ENCODE results near the gene COL6A1.
"Not testable (repeated sequence)": the region's sequence is repeated elsewhere in the genome, so short reads cannot be mapped to it uniquely, and the experiment has no call there.

Gene COL6A1

DNA sequence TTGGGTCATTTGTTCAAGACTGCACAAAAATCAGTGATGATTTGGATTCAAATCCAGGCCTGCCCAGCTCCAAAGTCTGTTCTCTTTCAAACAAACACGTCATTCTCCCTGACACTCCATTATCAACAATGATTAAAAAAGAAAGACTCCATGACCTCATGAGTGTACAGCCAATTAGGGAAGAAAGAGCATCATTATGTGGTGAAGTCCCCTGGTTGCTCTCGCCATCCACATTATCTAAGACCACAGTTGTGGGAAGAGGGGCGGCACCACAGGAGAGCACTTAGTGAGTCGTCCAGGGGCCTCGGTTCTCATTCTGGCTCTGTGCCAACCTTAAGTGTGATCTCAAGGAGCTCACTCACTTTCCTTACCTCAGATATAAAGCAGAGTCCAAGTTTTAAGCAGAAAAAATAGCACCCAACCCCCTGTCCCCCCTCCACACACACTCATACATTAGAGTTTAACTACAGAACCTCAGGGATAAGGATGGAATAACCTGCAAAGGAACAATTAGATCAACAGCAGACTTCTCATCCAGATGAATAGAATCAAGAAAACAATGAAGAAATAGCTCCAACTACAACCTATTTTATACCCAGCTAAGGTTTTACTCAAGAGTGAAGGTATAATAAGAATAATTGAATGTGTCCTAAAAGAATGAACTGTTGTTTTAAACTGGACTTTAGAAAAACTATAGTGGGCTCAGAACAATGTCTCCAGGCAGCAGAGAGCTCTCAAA, 47.8 kb downstream of the COL6A1 start:
- DNase-seq: no peak

DNA sequence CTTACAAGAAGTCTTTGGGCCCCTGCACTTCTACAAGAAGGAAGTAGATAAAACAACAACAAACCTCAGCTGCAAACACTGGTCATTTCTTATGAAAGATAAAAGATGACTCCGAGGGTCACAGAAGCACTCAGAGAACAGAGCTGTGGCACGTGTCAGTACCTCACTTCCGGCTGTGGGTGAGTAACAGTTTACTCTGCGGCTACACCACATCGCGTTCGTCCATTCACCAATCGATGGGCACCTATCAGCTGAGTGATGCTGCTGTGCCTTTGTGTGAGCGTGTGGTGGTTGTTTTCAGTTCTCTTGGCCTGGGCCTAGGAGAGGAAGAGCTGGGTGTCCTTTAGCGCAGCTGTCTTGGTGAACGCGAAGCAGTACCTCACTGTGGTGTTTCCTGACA, 49.9 kb downstream of the COL6A1 start:
- no peak for DNase-seq

DNA sequence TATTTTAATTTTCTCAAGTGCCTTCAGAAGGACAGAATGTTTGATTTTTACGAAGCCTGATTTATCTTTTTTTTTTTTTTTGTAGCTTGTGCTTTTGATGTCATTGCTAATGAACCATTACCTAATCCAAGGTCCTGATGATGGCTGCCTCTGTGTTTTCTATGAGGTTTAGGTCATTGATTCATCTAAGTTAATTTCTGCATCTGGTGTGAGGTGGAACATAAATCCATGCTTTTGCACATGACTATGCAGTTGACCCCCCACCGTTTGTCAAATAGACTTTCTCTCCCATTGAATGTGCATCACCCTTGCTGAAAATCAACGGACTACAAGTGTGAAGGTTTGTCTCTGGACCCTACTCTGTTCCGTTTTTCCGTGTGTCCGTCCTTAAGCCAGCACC, 50.5 kb downstream of the COL6A1 start:
- DNase-seq: no peak

DNA sequence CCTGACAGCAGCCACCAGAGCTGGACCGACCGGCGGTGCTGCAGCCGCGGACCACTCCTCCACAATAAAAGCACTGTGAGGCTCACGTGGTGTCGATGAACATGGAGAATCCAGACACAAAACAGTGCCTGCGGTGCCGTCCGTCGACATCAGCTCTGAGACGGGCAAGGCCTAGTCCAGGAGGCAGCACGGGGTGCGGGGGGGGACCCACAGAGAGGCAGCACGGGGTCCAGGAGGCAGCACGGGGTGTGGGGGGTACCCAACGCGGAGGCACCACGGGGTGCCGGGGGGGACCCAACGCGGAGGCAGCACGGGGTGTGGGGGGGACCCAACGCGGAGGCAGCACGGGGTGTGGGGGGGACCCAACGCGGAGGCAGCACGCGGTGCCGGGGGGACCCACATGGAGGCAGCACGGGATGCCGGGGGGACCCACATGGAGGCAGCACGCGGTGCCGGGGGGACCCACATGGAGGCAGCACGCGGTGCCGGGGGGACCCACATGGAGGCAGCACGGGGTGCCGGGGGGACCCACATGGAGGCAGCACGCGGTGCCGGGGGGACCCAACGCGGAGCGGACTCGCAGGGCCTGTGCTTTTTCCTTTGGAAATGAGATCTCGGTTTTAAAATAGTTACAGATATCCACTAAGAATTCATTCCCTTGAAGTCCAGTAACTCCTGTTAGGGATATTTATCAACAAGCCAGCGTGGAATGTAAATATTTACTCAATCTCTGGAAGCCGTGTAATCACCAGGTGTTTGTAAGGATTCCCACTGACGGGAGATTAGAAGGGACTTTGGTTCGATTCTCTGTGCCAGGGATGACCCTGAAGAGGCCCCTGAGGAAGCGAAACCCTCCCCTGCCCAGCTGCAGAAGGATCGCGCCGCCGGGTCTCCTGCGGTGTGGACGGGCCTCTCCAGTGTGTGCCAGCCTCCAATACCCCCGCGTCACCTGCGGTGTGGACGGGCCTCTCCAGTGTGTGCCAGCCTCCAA, 52.1 kb downstream of the COL6A1 start:
- DNase-seq: no peak

DNA sequence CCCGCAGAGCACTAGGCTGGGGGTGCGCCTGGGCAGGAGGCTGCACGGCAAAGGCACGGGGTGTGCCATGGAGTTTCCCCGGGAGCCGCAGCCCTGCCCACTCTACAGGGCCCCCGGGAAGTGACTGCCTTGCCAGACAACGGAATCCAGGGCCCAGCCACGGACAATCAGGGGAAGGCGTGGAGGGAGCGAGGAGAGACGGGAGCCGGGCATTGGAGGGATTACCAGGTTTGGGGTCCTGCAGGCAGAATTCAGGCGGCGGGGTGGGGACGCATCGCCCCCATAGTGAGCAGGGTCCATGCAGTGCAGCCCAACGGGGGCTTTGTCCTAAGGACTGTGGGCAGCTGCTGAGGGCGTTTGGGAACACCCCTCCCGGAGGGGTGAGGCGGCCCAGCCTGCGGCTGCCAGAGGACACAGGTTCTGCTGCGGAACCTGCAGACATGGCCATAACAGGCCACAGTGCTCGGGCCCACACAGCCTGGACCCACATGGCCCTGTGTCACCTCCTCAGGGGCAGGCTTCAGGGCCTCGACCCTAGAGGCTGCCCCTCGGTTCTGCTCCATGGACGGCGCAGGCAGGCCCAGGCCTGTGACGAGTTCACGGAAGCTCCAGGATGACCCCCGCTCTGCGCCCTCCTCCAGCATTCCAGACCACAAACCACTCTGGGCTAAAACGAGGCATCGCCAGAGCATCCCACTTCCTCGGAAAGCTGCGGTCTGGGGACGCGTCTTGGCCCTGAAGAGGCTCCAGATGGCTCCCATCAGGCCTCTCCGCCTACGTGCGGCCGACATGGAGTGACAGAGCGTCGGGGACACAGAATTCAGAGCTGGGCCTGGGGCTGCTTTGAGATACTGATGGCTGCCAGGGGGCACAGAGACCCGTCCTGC, 54.5 kb downstream of the COL6A1 start:
- DNase-seq: peak; percentile 9

DNA sequence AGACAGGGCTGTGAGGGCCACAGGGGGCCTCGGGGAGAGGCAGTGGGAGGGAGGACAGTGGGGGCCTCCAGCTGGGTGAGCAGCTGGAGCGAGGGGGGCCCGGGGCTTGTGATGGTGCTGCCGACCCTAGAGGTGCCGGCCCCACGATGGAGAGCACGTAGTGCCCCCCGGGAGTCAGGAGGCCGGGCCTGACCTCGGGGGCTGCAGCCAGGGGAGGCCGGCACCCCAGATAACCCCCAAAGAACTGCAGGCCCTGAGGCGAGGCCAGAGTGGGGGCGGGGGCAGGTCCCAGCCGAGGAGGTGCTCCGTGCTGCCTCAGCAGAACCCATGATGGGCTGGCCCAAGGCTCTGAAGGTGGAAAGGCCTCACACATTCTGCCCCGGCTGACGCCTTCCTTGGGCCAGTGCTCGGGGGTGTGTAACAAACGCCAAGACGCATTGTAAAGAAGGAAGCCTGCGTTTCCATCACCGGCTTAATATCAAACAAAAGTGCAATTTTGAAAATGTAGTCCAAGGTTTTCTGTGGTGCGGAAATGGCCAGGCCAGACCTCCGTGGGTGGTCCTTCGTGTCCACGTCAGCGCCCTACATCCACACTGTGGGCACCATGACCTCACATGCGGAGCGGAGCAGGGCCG, 55.2 kb downstream of the COL6A1 start:
- no peak for DNase-seq

DNA sequence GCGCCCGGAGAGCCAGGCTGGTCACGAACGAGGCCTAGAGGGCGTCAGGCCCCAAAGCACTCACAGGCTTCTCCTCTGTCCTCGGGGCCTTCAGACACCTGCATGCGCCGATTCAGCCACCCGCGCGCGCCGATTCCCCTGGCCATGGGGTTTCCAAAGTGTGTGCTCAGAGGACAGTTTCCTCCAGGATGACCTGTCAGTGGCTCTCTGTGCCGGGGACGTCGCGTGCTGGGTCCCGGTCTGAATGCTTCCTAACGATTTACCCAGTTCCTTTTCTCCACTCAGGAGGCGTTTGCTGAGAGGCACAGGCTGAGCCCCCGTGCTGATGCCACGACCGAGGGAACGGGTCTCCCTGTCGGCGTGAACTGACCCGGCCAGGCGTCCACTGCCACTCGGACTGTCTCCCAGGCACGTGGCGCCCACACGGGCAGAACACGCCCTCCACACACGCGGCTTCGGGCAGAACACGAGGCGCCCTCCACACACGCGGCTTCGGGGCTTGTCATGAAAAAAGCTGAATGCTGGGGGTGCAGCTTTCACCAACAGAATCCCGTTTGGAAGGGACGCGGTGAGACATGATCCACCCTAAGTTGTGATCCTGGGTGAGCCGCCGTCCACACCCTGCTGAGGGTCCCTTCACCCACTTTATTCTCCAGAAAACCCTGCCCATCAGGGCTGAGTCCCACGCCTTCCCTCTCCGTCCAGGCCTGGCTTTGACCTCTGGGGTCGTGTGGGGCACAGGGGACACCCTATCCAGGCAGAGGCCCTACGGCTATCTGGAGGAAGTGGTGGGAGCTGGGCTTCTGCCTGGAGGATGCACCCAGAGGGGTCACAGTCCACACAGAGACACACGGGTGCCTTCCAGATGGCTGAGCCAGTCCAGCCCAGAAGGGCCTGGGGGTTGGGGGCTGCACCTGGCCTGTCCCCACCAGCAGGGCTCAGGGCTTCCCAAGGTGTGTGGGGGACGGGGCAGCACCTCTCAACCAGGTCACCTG, 56.1 kb downstream of the COL6A1 start:
- DNase-seq: no peak

DNA sequence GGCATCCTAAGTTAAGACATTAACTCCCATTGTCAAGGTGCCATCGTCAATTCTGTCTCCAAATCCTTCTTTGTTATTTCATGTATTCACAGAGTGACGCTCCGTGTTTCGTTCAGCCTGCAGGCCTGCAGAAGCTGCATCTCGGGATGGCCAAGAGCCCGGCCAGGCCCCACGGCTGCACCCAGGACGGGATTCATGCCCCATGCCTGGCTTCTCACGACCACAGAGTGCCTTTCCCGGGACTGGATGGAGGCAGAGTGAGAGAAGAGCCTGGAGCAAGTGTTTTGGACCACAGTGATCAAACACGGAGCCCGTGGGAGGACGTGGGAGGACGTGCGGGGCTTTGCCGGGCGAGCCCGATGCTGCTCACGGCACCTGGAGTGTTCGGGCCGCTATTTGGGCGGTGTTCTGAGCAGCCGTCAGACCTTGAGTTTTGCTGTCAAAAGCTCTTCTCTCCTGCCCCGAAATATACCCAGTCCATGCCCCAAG, 56.8 kb downstream of the COL6A1 start:
- DNase-seq: no peak

DNA sequence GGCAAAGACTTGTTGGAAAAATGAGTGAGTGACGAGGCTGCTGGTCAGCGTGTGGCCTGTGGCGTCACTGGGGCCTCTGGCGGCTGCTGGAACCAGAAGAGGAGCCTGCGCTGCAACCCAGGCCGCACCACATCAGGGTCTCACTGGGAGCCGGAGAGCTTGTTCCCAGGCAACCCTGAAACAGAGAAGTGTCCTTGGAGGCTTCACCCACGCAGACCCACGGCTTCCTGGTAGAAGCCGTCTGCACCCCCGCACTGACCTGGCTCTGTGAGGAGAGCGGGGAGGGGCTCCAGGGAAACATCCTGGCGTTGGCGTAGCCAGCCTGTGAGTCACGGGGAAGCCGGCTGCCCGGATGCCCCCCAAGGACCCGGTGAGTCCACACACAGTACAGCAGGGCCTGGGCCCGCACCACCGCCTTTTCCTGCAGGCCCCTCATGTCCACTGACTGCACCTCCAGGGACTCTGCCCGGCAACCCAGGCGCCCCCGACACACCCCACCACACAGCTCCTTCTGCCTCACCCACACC, 57.4 kb downstream of the COL6A1 start:
- no peak for DNase-seq

DNA sequence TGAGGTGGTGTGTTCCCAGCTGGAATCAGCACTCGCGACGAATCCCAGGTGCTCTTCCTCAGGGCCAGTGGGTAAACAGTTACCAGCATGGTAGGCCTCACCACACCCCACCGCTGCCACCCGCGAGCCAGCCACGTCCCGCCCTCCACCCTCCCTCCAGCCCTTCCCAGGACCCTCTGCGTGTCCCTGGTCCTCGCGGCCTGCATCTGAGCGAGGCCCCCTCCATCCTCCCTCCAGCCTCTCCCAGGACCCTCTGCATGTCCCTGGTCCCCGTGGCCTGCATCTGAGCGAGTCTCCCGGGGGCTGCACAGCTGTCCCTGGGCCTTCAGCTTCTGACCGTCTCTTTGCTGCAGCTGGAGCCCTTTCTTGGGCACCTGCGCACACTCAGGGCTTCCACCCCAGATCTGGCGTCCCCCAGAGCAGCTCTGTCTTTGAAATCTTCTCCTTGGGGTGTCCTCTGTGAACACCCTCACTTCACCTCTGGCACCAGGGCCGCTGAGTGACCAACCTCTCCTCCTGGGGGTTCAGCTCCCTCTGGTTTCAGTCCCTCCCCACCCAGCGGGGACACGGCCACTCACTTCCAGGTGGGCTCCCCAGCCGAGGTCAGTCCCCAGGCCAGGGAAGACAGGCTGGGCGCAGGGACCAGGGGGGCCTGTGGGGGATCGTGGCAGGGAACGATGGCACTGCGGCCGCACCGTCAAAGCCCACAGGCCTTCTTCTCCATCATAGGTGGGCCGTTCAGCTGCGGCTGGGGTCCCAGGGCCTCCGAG, 58.5 kb downstream of the COL6A1 start:
- no peak for DNase-seq

DNA sequence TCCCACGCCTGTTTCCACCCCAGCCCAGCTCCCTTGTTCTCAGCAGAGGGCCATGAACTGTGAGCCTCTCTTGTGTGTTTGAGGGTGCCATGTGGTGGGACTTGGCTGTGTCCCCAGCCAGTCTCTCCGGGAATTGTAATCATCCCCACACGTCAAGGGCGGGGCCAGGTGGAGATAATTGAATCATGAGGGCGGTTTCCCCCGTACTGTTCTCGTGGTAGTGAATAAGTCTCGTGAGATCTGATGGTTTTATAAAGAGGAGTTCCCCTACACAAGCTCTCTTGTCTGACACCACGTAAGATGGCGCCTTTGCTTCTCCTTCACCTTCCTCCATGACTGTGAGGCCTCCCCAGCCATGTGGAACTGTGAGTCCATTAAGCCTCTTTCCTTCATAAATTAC, 59.1 kb downstream of the COL6A1 start:
- DNase-seq: peak; percentile 74

DNA sequence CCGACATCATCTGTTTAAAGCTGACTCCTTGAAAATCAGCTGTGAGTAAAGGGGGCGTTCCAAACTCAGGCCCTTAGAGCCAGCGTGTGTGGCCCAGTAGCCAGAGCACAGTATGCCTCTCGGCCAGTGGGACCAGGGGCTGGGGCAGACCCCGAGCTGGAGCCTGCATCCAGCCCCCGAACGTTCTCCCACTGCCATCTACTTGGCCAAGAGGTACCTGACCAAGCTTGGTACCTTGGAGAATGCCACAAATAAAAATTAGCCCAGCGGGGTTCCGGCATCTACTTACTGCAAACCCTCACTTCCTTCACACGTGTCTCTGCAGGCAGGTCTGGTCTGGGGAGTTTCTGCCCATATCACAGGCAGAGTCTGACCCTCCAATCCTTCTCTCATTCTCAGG, 59.6 kb downstream of the COL6A1 start:
- DNase-seq: no peak

DNA sequence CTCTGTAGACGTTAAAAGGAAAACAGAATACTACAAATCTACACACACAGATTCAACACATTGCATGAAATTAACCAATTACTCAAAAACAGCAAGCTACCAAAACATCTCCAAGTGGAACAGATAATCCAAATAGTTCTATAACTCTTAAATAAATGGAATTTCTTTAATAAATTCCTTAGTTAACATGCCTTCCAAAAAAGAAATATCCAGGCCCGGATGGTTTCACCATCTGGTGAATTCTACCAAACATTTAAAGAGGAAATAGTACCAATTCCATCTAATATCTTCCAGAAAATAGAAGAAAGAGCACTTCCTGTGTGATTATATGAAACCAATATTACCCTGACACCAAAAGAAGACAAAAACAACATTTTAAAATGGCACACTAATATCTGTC, 63.6 kb downstream of the COL6A1 start:
- DNase-seq: no peak

DNA sequence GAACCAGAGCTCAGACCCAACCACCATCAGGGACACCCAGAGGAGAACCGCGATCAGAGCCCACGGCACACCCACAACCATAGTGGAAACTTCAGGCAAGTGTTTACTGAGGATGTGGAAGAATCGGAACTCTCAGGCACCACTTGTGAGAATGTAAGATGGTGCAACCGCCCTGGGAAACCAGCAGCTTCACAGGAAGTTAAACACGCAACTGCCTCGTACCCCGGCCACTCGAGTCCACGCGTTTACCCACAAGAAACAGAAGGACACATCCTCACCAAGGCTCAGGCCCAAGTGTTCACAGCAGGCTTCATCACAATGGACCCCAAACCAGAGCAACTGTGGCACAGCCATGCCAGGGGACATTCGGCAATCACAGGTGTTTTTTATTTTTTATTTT, 64.9 kb downstream of the COL6A1 start:
- DNase-seq: no peak

DNA sequence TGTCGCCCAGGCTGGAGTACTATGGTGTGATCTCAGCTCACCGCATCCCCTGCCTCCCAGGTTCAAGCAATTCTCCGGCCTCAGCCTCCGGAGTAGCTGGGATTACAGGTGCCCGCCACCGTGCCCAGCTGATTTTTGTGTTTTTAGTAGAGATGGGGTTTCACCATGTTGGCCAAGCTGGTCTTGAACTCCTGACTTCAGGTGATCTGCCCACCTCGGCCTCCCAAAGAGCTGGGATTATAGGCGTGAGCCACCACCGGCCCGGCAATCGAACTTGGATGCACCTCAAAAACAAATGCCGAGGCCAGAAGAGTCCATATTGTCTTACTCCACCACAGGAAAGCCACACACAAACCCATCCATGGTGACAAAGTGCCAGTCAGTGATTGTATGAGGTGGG, 65.3 kb downstream of the COL6A1 start:
- not testable (repeated sequence) for DNase-seq

DNA sequence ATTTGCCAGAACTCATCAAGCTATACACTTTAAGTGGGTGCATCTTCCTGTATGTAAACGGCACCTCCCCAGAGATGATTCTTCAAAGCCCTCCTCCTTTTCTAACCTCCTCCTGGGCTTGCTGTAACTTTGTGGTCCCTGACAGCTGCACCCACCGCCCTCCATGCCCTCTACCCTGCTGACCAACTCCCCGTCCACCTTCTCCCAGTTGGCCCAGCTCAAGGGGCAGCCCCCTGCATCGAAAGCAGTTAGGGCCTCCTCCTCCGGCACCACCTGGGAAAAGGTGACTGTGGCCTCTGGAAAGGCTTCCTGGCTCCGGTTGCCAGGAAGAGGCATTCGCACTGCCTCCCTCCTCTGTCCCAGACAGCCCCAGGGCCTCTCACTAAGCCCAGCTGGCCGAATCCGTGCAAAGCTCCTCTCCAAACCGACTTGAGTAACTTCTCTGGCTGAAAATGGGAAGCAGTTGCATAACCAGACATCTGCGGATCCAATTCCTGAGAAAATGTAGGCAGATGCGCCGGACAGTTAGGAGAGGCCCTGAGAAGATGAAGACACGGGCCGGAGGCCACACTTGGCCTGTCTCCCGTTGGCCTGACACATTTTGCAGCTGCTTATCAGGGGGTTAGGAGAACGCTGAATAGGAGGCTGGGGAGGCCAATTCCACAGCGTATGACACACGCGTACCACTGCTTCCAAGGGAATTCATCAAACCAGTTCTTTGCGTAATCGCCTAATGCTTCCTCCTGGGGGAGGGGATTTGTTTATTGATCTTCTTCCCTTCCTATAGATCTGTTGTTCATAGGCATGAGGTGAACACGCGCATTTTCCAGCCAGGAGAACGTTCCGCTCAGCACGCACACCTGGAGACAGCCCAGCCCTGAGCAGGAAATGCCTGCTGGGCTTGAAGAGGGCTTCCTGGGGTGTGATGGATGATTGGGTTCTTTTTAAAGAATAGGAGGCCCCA, 67.6 kb downstream of the COL6A1 start:
- no peak for DNase-seq

DNA sequence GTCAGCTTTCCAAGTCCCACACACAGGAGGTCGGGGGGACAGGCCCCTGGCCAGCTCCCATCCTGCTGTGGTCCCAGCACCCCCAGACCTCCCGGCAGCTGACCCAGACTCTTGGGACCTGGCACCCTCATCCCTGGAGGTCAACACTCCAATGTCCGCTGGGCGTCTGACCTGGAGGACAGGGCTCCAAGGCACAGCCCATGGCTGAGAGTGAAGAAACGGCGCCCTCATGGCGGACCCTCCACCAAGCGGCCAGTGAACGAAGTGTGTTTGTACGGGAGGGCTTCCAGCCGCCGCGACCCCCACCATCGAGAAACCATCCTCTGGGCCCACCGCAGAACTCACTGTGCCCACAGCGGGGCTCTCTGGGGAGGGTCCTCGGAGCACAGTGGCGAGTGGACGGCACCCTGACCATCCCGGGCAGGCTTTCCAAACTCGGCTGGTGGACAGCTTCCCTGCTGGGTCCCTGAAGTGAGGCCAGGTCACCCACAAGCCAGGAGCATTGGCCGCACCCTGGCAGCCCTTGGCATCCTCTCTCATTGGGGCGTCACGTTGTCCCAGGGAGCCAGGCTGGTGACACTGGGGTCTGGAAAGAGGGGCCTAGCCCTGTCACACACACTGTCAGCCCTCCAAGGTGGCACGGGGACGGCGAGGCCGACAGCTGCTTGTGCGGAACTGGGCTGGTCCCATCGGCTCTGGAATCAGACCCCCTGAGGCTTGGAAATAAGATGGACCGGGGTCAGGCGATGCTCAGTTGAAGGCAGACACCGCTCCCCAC, 68.5 kb downstream of the COL6A1 start:
- no peak for DNase-seq

Measured in NCI-H2171 treated with DMSO at 0.1 percent for 48 hours (cell line).